Thoracic aorta (tissue), 2 donors: Measurements from ENCODE around the gene PRKRA. TPM values are rescaled to one million over a fixed set of nuclear protein-coding genes. Genes with fewer than 3 reads are reported as not detected.
"Not testable (repeated sequence)": the region's sequence is repeated elsewhere in the genome, so short reads cannot be mapped to it uniquely, and the experiment has no call there.

Source experiments
- ATAC-seq: fragments of 150-250 bp; one replicate; pipeline ENCODE4 v1.8.0; 2017; ENCODE audit warnings: low read depth; ENCODE audit not compliant: insufficient number of reproducible peaks, low FRiP score
- DNase-seq: peaks from one replicate; pipeline ENCODE4 v3.0.0-alpha.2; 2020; ENCODE audit warnings: low spot score
- H3K27ac ChIP-seq, 2 donors: fragments of 200-600 bp; sonication (generic); 1 replicate in 1 of 2; 2 replicates in 1 of 2; pipeline ENCODE4 v1.5.1; 2016; ENCODE audit warnings: mild to moderate bottlenecking in 2 of 2, moderate library complexity in 2 of 2
- H3K27me3 ChIP-seq: fragments of 200-600 bp; sonication (generic); replicated peaks from 2 replicates; pipeline ENCODE4 v1.6.0; 2016; ENCODE audit warnings: mild to moderate bottlenecking; ENCODE audit not compliant: insufficient read depth
- H3K36me3 ChIP-seq: fragments of 200-600 bp; sonication (generic); one replicate; pipeline ENCODE4 v1.5.1; 2016
- H3K4me1 ChIP-seq, 2 donors: fragments of 200-600 bp; sonication (generic); 1 replicate in 1 of 2; 2 replicates in 1 of 2; pipeline versions ENCODE4 v1.5.1 to v1.6.0; 2016; ENCODE audit warnings: low read depth in 2 of 2, mild to moderate bottlenecking in 1 of 2; ENCODE audit not compliant: control insufficient read depth in 1 of 2
- H3K4me3 ChIP-seq: fragments of 200-600 bp; sonication (generic); 2 replicates; pipeline ENCODE4 v1.5.1; 2016; ENCODE audit warnings: mild to moderate bottlenecking
- H3K9me3 ChIP-seq: fragments of 200-600 bp; sonication (generic); 2 replicates; pipeline ENCODE4 v1.5.1; 2016
- CTCF ChIP-seq: fragments of 200-600 bp; sonication (generic); IDR thresholded peaks from one replicate; pipeline ENCODE4 v1.5.1; 2019; ENCODE audit warnings: antibody characterized with exemption
- total RNA-seq, 2 donors: library from RNA; depleted of rRNA; stranded (reverse); fragments of >200 nt; gene quantifications; one replicate each; pipeline versions ENCODE4 v1.1.0 to v1.2.3, GENCODE V29; 2016

Gene PRKRA
- total RNA-seq, 2 donors from 2014 or later: 61.3 to 71.5 TPM

GRCh38 chr2:178474560-178474959 is 23.6 kb upstream of the PRKRA start:
- no peak for ATAC-seq
- no peak overlapping the region for H3K27ac ChIP-seq
- no peaks in the 10 kb centered on the region for H3K9me3 ChIP-seq
- no peaks in the 10 kb centered on the region for H3K27me3 ChIP-seq
- no peak for TF ChIP-seq CTCF
- H3K4me1 ChIP-seq: peaks cover 16 to 24% of the 10 kb centered on the region in 2 donors
- no peak for DNase-seq
- no peak overlapping the region for H3K4me3 ChIP-seq
- H3K36me3 ChIP-seq: no peaks in the 10 kb centered on the region

GRCh38 chr2:178473931-178474330 is 23.0 kb upstream of the PRKRA start:
- DNase-seq: no peak
- Histone ChIP-seq H3K4me3 (no peak overlapping the region), H3K27ac (no peak overlapping the region), H3K36me3 (peaks cover 3% of the 10 kb centered on the region), H3K9me3 (no peaks in the 10 kb centered on the region), H3K4me1 (peaks cover 13 to 18% of the 10 kb centered on the region in 2 donors), H3K27me3 (no peaks in the 10 kb centered on the region)
- ATAC-seq: no peak
- no peak for TF ChIP-seq CTCF

GRCh38 chr2:178473373-178473772 is 22.4 kb upstream of the PRKRA start:
- H3K27me3 ChIP-seq: no peaks in the 10 kb centered on the region
- H3K9me3 ChIP-seq: no peaks in the 10 kb centered on the region
- DNase-seq (no peak), ATAC-seq (no peak)
- H3K27ac ChIP-seq: no peak overlapping the region
- peaks cover 4% of the 10 kb centered on the region for H3K36me3 ChIP-seq
- no peak for TF ChIP-seq CTCF
- H3K4me1 ChIP-seq: peaks cover 13 to 18% of the 10 kb centered on the region in 2 donors
- no peak overlapping the region for H3K4me3 ChIP-seq

- DNase-seq, H3K4me3 ChIP-seq, H3K4me1 ChIP-seq, H3K27me3 ChIP-seq, H3K9me3 ChIP-seq, ATAC-seq, H3K36me3 ChIP-seq, H3K27ac ChIP-seq: not testable (repeated sequence)
Measured at GRCh38 chr2:178471313-178471712, 20.3 kb upstream of the PRKRA start.

GRCh38 chr2:178469219-178469849 is 18.4 kb upstream of the PRKRA start:
- DNase-seq (no peak), ATAC-seq (no peak)
- H3K36me3 ChIP-seq: peaks cover 4% of the 10 kb centered on the region
- no peak overlapping the region for H3K4me3 ChIP-seq
- H3K27ac ChIP-seq: no peak overlapping the region
- TF ChIP-seq CTCF: no peak
- H3K27me3 ChIP-seq: no peaks in the 10 kb centered on the region
- H3K9me3 ChIP-seq: no peaks in the 10 kb centered on the region
- H3K4me1 ChIP-seq: peaks cover 0 to 5% of the 10 kb centered on the region in 2 donors

- ATAC-seq (no peak), DNase-seq (no peak)
- no peaks in the 10 kb centered on the region for H3K27me3 ChIP-seq
- no peak for TF ChIP-seq CTCF
- H3K27ac ChIP-seq: no peak overlapping the region
- no peaks in the 10 kb centered on the region for H3K36me3 ChIP-seq
- no peaks in the 10 kb centered on the region for H3K4me1 ChIP-seq
- no peak overlapping the region for H3K4me3 ChIP-seq
- H3K9me3 ChIP-seq: no peaks in the 10 kb centered on the region
Measured at GRCh38 chr2:178457390-178457886, 6.5 kb upstream of the PRKRA start.
